Activated CD8-positive, alpha-beta memory T cell treated with anti-CD3 and anti-CD28 coated beads, Interleukin-2, amount 50 U/mL, for 1 hour (primary cell): ENCODE results near the gene ERMN.

ENCODE experiments used
- DNase-seq: peaks from one replicate; pipeline ENCODE4 v3.0.0-alpha.2; 2020; ENCODE audit errors: extremely low read depth

The ERMN gene

GRCh38 chr2:157329524-157329923 is 3.9 kb upstream of the ERMN start:
- no peak for DNase-seq

- peak; percentile 87 for DNase-seq
Measured at GRCh38 chr2:157327621-157328500, 2.2 kb upstream of the ERMN start.

GRCh38 chr2:157327200-157327599 is 1.6 kb upstream of the ERMN start:
- DNase-seq = no peak

GRCh38 chr2:157326698-157327097 is 1.1 kb upstream of the ERMN start:
- no peak for DNase-seq

GRCh38 chr2:157324331-157324843 is 1.2 kb downstream of the ERMN start:
- no peak for DNase-seq

- DNase-seq = no peak
Measured at GRCh38 chr2:157322432-157322831, 3.2 kb downstream of the ERMN start.

- no peak for DNase-seq
Measured at GRCh38 chr2:157321466-157321865, 4.2 kb downstream of the ERMN start.

GRCh38 chr2:157320409-157320808 is 5.2 kb downstream of the ERMN start:
- no peak for DNase-seq

- DNase-seq = no peak
Measured at GRCh38 chr2:157319795-157320194, 5.8 kb downstream of the ERMN start.

- no peak for DNase-seq
Measured at GRCh38 chr2:157318884-157319283, 6.7 kb downstream of the ERMN start.

GRCh38 chr2:157315901-157316300 is 9.7 kb downstream of the ERMN start:
- no peak for DNase-seq

- no peak for DNase-seq
Measured at GRCh38 chr2:157312866-157313486, 12.6 kb downstream of the ERMN start.

- DNase-seq = no peak
Measured at GRCh38 chr2:157311706-157312105, 13.9 kb downstream of the ERMN start.

GRCh38 chr2:157309878-157310277 is 15.7 kb downstream of the ERMN start:
- no peak for DNase-seq

- DNase-seq = no peak
Measured at GRCh38 chr2:157307021-157307420, 18.6 kb downstream of the ERMN start.

GRCh38 chr2:157305723-157306110 is 19.9 kb downstream of the ERMN start:
- no peak for DNase-seq

GRCh38 chr2:157304811-157305722 is 20.6 kb downstream of the ERMN start:
- no peak for DNase-seq

GRCh38 chr2:157303612-157304011 is 22.0 kb downstream of the ERMN start:
- no peak for DNase-seq

GRCh38 chr2:157302492-157303099 is 23.0 kb downstream of the ERMN start:
- DNase-seq = peak; percentile 8

- DNase-seq = no peak
Measured at GRCh38 chr2:157301307-157301706, 24.3 kb downstream of the ERMN start.

GRCh38 chr2:157296958-157297357 is 28.7 kb downstream of the ERMN start:
- DNase-seq = no peak

GRCh38 chr2:157296490-157296889 is 29.1 kb downstream of the ERMN start:
- no peak for DNase-seq
